Fibroblast of lung (primary cell): ENCODE results near the gene CORO2B.

ENCODE experiments used
- EZH2 ChIP-seq: IDR thresholded peaks from 2 replicates; pipeline ENCODE4 v1.5.1; 2012; ENCODE audit warnings: low read length, control low read depth, mild to moderate bottlenecking; ENCODE audit errors: missing control alignments
- TF ChIP-seq, protein P1 (sequence below), 2 donors: IDR thresholded peaks in 1 of 2; conservative IDR thresholded peaks in 1 of 2; 1 replicate in 1 of 2; 2 replicates in 1 of 2; pipeline ENCODE4 v1.5.1; 2011 to 2012; ENCODE audit warnings: low read length in 2 of 2, control low read depth in 1 of 2, inconsistent platforms in 1 of 2, low read depth in 1 of 2, mild to moderate bottlenecking in 1 of 2

GRCh38 chr15:68576235-68576892, 2.4 kb upstream of the CORO2B start:
- TF ChIP-seq, protein P1, sequence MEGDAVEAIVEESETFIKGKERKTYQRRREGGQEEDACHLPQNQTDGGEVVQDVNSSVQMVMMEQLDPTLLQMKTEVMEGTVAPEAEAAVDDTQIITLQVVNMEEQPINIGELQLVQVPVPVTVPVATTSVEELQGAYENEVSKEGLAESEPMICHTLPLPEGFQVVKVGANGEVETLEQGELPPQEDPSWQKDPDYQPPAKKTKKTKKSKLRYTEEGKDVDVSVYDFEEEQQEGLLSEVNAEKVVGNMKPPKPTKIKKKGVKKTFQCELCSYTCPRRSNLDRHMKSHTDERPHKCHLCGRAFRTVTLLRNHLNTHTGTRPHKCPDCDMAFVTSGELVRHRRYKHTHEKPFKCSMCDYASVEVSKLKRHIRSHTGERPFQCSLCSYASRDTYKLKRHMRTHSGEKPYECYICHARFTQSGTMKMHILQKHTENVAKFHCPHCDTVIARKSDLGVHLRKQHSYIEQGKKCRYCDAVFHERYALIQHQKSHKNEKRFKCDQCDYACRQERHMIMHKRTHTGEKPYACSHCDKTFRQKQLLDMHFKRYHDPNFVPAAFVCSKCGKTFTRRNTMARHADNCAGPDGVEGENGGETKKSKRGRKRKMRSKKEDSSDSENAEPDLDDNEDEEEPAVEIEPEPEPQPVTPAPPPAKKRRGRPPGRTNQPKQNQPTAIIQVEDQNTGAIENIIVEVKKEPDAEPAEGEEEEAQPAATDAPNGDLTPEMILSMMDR (conservative IDR thresholded peaks at IDR 0.05 in 1 of 2, IDR thresholded peaks at IDR 0.05 in 1 of 2; ENCODE audit: low read depth in 1 of 2, low read length in 2 of 2), result no peak
- TF ChIP-seq EZH2, result no peak
